ENCODE data around the gene PSMB5.

PSMB5 gene

GRCh38 chr14:23056956-23057756 lies 22.5 kb upstream of the PSMB5 start, which contains the start of gene CDH24:
Gene CDH24, minus strand, starts transcription at chr14:23057520. Its CDS starts 1,787 bp downstream, at chr14:23055733.
- Histone ChIP-seq H3K79me1 (ENCODE audit: low read length) (peaks cover 3% of the 10 kb centered on the region), H3K9ac (ENCODE audit: low read length) (peak within 1 kb of the TSS; percentile 90), H3K4me2 (ENCODE audit: low read length) (peak within 1 kb of the TSS; percentile 47), H4K5ac (ENCODE audit: low read length) (no peak within 1 kb of the TSS), H3K4me1 (ENCODE audit: control insufficient read depth, low read depth, low read length) (peaks cover under 1% of the 10 kb centered on the region), H2BK5ac (ENCODE audit: low read length) (peak within 1 kb of the TSS; percentile 49), H3K23ac (ENCODE audit: low read length) (no peak within 1 kb of the TSS), H3K79me2 (ENCODE audit: control insufficient read depth, insufficient read depth, low read length) (no peaks in the 10 kb centered on the region), H3K18ac (ENCODE audit: low read length) (peak within 1 kb of the TSS; percentile 69), H2BK120ac (ENCODE audit: low read depth, low read length) (no peak within 1 kb of the TSS), H2BK15ac (replicated peaks; ENCODE audit: low read depth) (no peak within 1 kb of the TSS), H3K36me3 (ENCODE audit: control insufficient read depth, insufficient read depth, low read length) (peaks cover 9% of the 10 kb centered on the region), H3K4me3 (ENCODE audit: low read length) (peak within 1 kb of the TSS; percentile 59), H4K8ac (ENCODE audit: low read depth, low read length) (no peak within 1 kb of the TSS), H3K27ac (ENCODE audit: low read depth, low read length) (peak within 1 kb of the TSS; percentile 92), H3K56ac (ENCODE audit: low read length) (peak within 1 kb of the TSS; percentile 90), H3K4ac (ENCODE audit: low read depth, low read length) (peak within 1 kb of the TSS; percentile 96), H2AK5ac (ENCODE audit: low read length) (no peak within 1 kb of the TSS), H3K27me3 (ENCODE audit: insufficient read depth, low read length, poor library complexity) (no peaks in the 10 kb centered on the region)
- DNase-seq, result peak; percentile 79
- no CpG with 5 or more reads among the region's 73 CpGs for WGBS (ENCODE audit: extremely low coverage, insufficient coverage, low lambda C conversion rate)

GRCh38 chr14:23056145-23056955 lies 21.6 kb upstream of the PSMB5 start:
- Histone ChIP-seq H3K27me3 (ENCODE audit: insufficient read depth, low read length, poor library complexity) (no peaks in the 10 kb centered on the region), H4K5ac (ENCODE audit: low read length) (no peak overlapping the region), H2BK5ac (ENCODE audit: low read length) (no peak overlapping the region), H3K23ac (ENCODE audit: low read length) (no peak overlapping the region), H2BK15ac (replicated peaks; ENCODE audit: low read depth) (no peak overlapping the region), H3K79me1 (ENCODE audit: low read length) (peaks cover 2% of the 10 kb centered on the region), H3K56ac (ENCODE audit: low read length) (peak overlapping the region; percentile 78), H3K27ac (ENCODE audit: low read depth, low read length) (no peak overlapping the region), H3K36me3 (ENCODE audit: control insufficient read depth, insufficient read depth, low read length) (peaks cover 6% of the 10 kb centered on the region), H3K4me3 (ENCODE audit: low read length) (peak overlapping the region; percentile 59), H3K79me2 (ENCODE audit: control insufficient read depth, insufficient read depth, low read length) (no peaks in the 10 kb centered on the region), H3K4me1 (ENCODE audit: control insufficient read depth, low read depth, low read length) (no peaks in the 10 kb centered on the region), H2AK5ac (ENCODE audit: low read length) (no peak overlapping the region), H3K4me2 (ENCODE audit: low read length) (peak overlapping the region; percentile 47), H3K18ac (ENCODE audit: low read length) (no peak overlapping the region), H2BK120ac (ENCODE audit: low read depth, low read length) (no peak overlapping the region), H3K9ac (ENCODE audit: low read length) (peak overlapping the region; percentile 90), H3K4ac (ENCODE audit: low read depth, low read length) (no peak overlapping the region), H4K8ac (ENCODE audit: low read depth, low read length) (no peak overlapping the region)
- WGBS (ENCODE audit: extremely low coverage, insufficient coverage, low lambda C conversion rate), result no CpG with 5 or more reads among the region's 17 CpGs
- DNase-seq, result peak; percentile 93

DNA sequence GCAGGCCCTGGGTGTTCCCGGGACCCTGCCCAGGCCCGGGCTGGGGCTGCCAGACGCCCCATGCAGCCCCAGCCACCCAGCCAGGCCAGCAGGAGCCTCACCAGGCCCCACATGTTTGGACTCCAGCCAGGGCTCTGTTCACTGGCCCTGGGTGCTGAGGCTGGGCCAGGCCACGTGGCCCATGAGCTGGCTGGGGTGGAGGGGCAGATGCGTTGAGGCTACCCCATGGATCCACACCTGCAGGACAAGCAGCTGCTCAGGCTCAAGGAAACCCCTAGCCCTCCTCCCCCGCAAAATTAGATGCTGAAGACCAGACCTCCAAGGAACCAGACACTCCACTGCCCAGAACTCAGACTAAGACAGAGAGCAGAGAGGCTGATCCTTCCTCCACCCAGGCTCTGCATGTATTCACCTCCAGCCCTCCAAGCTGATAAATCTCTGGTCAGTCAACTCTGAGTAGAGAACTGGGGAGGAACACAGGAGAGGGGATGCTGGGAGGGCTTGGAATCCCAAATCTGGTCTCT lies 21.0 kb upstream of the PSMB5 start:
- no peak overlapping the region for H2BK15ac ChIP-seq (replicated peaks; ENCODE audit: low read depth)
- H4K5ac ChIP-seq (ENCODE audit: low read length), result no peak overlapping the region
- no peak overlapping the region for H3K4me2 ChIP-seq (ENCODE audit: low read length)
- WGBS (ENCODE audit: extremely low coverage, insufficient coverage, low lambda C conversion rate), result no CpG with 5 or more reads among the region's 6 CpGs
- peaks cover 2% of the 10 kb centered on the region for H3K79me1 ChIP-seq (ENCODE audit: low read length)
- no peak overlapping the region for H3K27ac ChIP-seq (ENCODE audit: low read depth, low read length)
- H3K79me2 ChIP-seq (ENCODE audit: control insufficient read depth, insufficient read depth, low read length), result no peaks in the 10 kb centered on the region
- no peak overlapping the region for H3K56ac ChIP-seq (ENCODE audit: low read length)
- no peak overlapping the region for H2AK5ac ChIP-seq (ENCODE audit: low read length)
- H2BK120ac ChIP-seq (ENCODE audit: low read depth, low read length), result no peak overlapping the region
- H3K9ac ChIP-seq (ENCODE audit: low read length), result no peak overlapping the region
- H3K23ac ChIP-seq (ENCODE audit: low read length), result no peak overlapping the region
- H3K4ac ChIP-seq (ENCODE audit: low read depth, low read length), result no peak overlapping the region
- no peak overlapping the region for H3K18ac ChIP-seq (ENCODE audit: low read length)
- peaks cover 2% of the 10 kb centered on the region for H3K36me3 ChIP-seq (ENCODE audit: control insufficient read depth, insufficient read depth, low read length)
- H4K8ac ChIP-seq (ENCODE audit: low read depth, low read length), result no peak overlapping the region
- H3K4me3 ChIP-seq (ENCODE audit: low read length), result no peak overlapping the region
- DNase-seq, result no peak
- no peak overlapping the region for H2BK5ac ChIP-seq (ENCODE audit: low read length)
- no peaks in the 10 kb centered on the region for H3K27me3 ChIP-seq (ENCODE audit: insufficient read depth, low read length, poor library complexity)
- no peaks in the 10 kb centered on the region for H3K4me1 ChIP-seq (ENCODE audit: control insufficient read depth, low read depth, low read length)

DNA sequence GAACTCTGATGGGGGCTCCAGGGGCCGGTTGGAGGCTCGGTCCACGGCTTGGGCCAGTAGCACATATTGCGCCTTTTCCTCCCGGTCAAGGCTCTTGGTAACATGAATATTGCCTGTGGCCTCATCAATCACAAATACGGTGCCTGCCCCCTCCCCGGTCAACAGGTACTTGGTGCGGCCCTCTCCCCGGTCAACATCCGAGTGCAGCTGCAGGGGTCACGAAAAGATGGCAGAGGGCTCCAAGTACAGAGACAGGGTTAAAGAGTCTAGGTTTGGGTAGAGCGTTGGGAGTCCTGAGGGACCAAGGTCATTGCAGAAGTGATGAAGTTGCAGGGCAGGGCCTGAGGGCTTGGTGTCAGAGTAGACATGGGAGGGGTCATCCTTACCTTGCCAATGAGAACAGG lies 20.4 kb upstream of the PSMB5 start:
- Histone ChIP-seq H3K4me1 (ENCODE audit: control insufficient read depth, low read depth, low read length) (no peaks in the 10 kb centered on the region), H3K18ac (ENCODE audit: low read length) (no peak overlapping the region), H2BK120ac (ENCODE audit: low read depth, low read length) (no peak overlapping the region), H2BK15ac (replicated peaks; ENCODE audit: low read depth) (no peak overlapping the region), H3K23ac (ENCODE audit: low read length) (no peak overlapping the region), H2BK5ac (ENCODE audit: low read length) (no peak overlapping the region), H4K5ac (ENCODE audit: low read length) (no peak overlapping the region), H3K4ac (ENCODE audit: low read depth, low read length) (no peak overlapping the region), H2AK5ac (ENCODE audit: low read length) (no peak overlapping the region), H3K4me3 (ENCODE audit: low read length) (no peak overlapping the region), H3K56ac (ENCODE audit: low read length) (no peak overlapping the region), H3K4me2 (ENCODE audit: low read length) (no peak overlapping the region), H3K27ac (ENCODE audit: low read depth, low read length) (no peak overlapping the region), H3K79me1 (ENCODE audit: low read length) (peaks cover 2% of the 10 kb centered on the region), H3K79me2 (ENCODE audit: control insufficient read depth, insufficient read depth, low read length) (no peaks in the 10 kb centered on the region), H4K8ac (ENCODE audit: low read depth, low read length) (no peak overlapping the region), H3K9ac (ENCODE audit: low read length) (no peak overlapping the region), H3K36me3 (ENCODE audit: control insufficient read depth, insufficient read depth, low read length) (peaks cover 2% of the 10 kb centered on the region), H3K27me3 (ENCODE audit: insufficient read depth, low read length, poor library complexity) (no peaks in the 10 kb centered on the region)
- WGBS (ENCODE audit: extremely low coverage, insufficient coverage, low lambda C conversion rate), result no CpG with 5 or more reads among the region's 12 CpGs
- no peak for DNase-seq

DNA sequence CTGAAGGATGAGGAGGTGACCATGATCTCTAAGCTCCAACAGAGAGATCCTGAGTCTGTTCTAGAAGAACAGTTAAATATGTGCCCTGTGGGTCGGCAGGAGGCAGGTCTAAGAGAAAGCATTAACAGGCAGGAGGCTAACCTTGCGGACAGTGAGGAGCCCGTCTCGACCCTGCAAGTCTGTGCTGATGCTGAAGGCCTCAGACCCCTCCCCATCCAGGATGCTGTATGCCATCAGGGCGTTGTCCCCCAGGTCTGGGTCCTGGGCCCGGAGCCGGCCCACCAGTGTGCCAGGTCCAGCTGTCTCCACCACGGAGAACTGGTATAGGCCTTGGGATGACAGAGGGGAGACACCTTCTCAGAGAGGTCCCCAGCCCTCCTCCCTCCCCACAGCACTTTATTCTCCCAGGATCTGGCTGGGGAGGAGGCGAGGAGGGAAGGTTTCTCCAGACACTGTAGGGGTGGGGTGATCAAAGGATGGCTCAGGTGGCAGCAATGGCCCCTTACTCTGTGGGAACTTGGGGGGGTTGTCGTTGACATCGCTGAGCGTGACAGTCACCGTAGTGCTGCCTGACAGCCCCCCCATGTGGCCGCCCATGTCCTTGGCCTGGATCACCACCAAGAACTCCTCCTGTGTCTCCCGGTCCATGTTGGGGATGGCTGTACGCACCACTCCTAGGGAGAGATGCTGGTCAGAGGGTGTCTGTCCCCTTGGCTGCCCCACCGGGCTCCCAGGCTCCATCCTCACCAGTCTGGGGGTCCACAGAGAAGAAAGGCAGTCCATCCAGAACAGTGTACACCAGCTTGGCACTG lies 19.5 kb upstream of the PSMB5 start:
- Histone ChIP-seq H3K36me3 (ENCODE audit: control insufficient read depth, insufficient read depth, low read length) (peaks cover 2% of the 10 kb centered on the region), H3K23ac (ENCODE audit: low read length) (no peak overlapping the region), H3K56ac (ENCODE audit: low read length) (no peak overlapping the region), H3K4ac (ENCODE audit: low read depth, low read length) (no peak overlapping the region), H3K79me1 (ENCODE audit: low read length) (peaks cover 2% of the 10 kb centered on the region), H3K9ac (ENCODE audit: low read length) (no peak overlapping the region), H2BK120ac (ENCODE audit: low read depth, low read length) (no peak overlapping the region), H3K27ac (ENCODE audit: low read depth, low read length) (no peak overlapping the region), H2BK5ac (ENCODE audit: low read length) (no peak overlapping the region), H4K5ac (ENCODE audit: low read length) (no peak overlapping the region), H3K79me2 (ENCODE audit: control insufficient read depth, insufficient read depth, low read length) (no peaks in the 10 kb centered on the region), H3K27me3 (ENCODE audit: insufficient read depth, low read length, poor library complexity) (no peaks in the 10 kb centered on the region), H3K18ac (ENCODE audit: low read length) (no peak overlapping the region), H2AK5ac (ENCODE audit: low read length) (no peak overlapping the region), H3K4me3 (ENCODE audit: low read length) (no peak overlapping the region), H4K8ac (ENCODE audit: low read depth, low read length) (no peak overlapping the region), H2BK15ac (replicated peaks; ENCODE audit: low read depth) (no peak overlapping the region), H3K4me1 (ENCODE audit: control insufficient read depth, low read depth, low read length) (no peaks in the 10 kb centered on the region), H3K4me2 (ENCODE audit: low read length) (no peak overlapping the region)
- DNase-seq, result no peak
- WGBS (ENCODE audit: extremely low coverage, insufficient coverage, low lambda C conversion rate), result no CpG with 5 or more reads among the region's 17 CpGs
